ENCODE measurements around the gene DOCK1.

GRCh38 chr10:127353544-127353943, 448.3 kb downstream of the DOCK1 start:
- TF ChIP-seq CTCF (IDR thresholded peaks at IDR 0.05; ENCODE audit: low read length), result no peak
- TF ChIP-seq EZH2phosphoT487 (IDR thresholded peaks at IDR 0.05; ENCODE audit: low read length), result no peak
- TF ChIP-seq EZH2 (optimal IDR thresholded peaks at IDR 0.05; ENCODE audit: low read depth, low read length), result no peak

All from MM.1S (cell line).